ENCODE data around the gene SLC15A4. TPM values are rescaled to one million over a fixed set of nuclear protein-coding genes. Genes with fewer than 3 reads are reported as not detected.

Gene SLC15A4
- total RNA-seq, 1 experiment from 2014 or later = 20.6 TPM

DNA sequence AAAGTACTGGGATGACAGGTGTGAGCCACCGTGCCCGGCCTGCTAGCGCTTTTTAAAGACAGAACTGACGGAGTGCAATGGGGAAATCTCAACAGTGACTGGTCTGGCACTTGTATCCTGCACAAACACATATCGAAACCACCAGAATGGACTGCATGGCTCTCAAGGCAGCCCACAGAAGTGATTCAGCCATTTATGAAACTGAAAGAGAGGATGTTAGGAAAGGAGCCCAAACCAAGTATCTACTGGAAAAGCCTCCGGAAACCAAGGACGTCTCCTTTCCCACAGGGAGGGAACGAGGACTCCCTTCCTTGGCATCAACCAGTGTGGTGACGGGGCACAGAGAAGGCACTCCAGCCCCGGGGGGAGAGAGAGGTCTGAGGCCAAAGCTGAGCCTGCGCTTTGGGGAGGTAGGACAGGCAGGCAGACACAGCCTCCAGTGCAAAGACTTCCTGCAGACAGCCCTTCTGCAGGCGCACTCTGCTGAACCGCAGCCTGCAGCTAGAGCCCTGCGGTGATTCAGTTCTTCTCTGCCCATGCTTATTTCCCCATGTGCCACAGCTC is 16.5 kb downstream of the SLC15A4 start:
- no TSS peak for BruUV-seq (replicated peaks)
- Histone ChIP-seq H3K4me2 (ENCODE audit: low read length) (no peak overlapping the region), H3K9me2 (ENCODE audit: insufficient read depth) (no peaks in the 10 kb centered on the region), H3K27ac (ENCODE audit: low read depth, low read length) (no peak overlapping the region), H3K9me3 (ENCODE audit: control insufficient read depth in 1 of 2, insufficient read depth in 1 of 2, low read depth in 1 of 2, low read length in 2 of 2) (no peaks in the 10 kb centered on the region), H4K20me1 (ENCODE audit: insufficient read depth) (no peaks in the 10 kb centered on the region), H3K79me2 (ENCODE audit: insufficient read depth, low read length) (peaks cover 63% of the 10 kb centered on the region), H3K36me3 (ENCODE audit: control insufficient read depth in 1 of 2, insufficient read depth in 2 of 2, low read length in 2 of 2) (peaks cover 4 to 6% of the 10 kb centered on the region in 2 experiments; a peak in 2 of 4 replicates), H3K4me3 (replicated peaks in 1 of 2; ENCODE audit: low read depth in 1 of 2, low read length in 2 of 2) (no peak overlapping the region), H3K9ac (ENCODE audit: low read length) (no peak overlapping the region), H2AFZ (ENCODE audit: low read depth, low read length, poor library complexity, severe bottlenecking) (no peak overlapping the region), H3K27me3 (ENCODE audit: insufficient read depth, low read length) (no peaks in the 10 kb centered on the region), H3K4me1 (ENCODE audit: control insufficient read depth in 1 of 2, insufficient read depth in 2 of 2, low read length in 2 of 2) (no peaks in the 10 kb centered on the region)
- no peak for ATAC-seq
- TF ChIP-seq, protein P1, sequence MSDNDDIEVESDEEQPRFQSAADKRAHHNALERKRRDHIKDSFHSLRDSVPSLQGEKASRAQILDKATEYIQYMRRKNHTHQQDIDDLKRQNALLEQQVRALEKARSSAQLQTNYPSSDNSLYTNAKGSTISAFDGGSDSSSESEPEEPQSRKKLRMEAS (IDR thresholded peaks at IDR 0.05) = no peak
- TF ChIP-seq, protein P2, sequence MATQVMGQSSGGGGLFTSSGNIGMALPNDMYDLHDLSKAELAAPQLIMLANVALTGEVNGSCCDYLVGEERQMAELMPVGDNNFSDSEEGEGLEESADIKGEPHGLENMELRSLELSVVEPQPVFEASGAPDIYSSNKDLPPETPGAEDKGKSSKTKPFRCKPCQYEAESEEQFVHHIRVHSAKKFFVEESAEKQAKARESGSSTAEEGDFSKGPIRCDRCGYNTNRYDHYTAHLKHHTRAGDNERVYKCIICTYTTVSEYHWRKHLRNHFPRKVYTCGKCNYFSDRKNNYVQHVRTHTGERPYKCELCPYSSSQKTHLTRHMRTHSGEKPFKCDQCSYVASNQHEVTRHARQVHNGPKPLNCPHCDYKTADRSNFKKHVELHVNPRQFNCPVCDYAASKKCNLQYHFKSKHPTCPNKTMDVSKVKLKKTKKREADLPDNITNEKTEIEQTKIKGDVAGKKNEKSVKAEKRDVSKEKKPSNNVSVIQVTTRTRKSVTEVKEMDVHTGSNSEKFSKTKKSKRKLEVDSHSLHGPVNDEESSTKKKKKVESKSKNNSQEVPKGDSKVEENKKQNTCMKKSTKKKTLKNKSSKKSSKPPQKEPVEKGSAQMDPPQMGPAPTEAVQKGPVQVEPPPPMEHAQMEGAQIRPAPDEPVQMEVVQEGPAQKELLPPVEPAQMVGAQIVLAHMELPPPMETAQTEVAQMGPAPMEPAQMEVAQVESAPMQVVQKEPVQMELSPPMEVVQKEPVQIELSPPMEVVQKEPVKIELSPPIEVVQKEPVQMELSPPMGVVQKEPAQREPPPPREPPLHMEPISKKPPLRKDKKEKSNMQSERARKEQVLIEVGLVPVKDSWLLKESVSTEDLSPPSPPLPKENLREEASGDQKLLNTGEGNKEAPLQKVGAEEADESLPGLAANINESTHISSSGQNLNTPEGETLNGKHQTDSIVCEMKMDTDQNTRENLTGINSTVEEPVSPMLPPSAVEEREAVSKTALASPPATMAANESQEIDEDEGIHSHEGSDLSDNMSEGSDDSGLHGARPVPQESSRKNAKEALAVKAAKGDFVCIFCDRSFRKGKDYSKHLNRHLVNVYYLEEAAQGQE (IDR thresholded peaks at IDR 0.05; ENCODE audit: low read depth) = no peak
- TF ChIP-seq, protein P3, sequence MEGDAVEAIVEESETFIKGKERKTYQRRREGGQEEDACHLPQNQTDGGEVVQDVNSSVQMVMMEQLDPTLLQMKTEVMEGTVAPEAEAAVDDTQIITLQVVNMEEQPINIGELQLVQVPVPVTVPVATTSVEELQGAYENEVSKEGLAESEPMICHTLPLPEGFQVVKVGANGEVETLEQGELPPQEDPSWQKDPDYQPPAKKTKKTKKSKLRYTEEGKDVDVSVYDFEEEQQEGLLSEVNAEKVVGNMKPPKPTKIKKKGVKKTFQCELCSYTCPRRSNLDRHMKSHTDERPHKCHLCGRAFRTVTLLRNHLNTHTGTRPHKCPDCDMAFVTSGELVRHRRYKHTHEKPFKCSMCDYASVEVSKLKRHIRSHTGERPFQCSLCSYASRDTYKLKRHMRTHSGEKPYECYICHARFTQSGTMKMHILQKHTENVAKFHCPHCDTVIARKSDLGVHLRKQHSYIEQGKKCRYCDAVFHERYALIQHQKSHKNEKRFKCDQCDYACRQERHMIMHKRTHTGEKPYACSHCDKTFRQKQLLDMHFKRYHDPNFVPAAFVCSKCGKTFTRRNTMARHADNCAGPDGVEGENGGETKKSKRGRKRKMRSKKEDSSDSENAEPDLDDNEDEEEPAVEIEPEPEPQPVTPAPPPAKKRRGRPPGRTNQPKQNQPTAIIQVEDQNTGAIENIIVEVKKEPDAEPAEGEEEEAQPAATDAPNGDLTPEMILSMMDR (IDR thresholded peaks at IDR 0.05 in 2 of 3, conservative IDR thresholded peaks at IDR 0.05 in 1 of 3; ENCODE audit: borderline replicate concordance in 1 of 3, insufficient read depth in 1 of 3, low read depth in 2 of 3, low read length in 2 of 3) = no peak
- TF ChIP-seq SP1 (IDR thresholded peaks at IDR 0.05; ENCODE audit: low read depth) = no peak
- no peak for TF ChIP-seq FOSL1 (IDR thresholded peaks at IDR 0.05; ENCODE audit: low read depth)
- TF ChIP-seq ZFX (IDR thresholded peaks at IDR 0.05) = no peak
- TF ChIP-seq ZNF274 (IDR thresholded peaks at IDR 0.05; ENCODE audit: low read depth, low read length) = no peak
- TF ChIP-seq SIN3A (IDR thresholded peaks at IDR 0.05; ENCODE audit: low read depth) = no peak
- TF ChIP-seq, protein P4, sequence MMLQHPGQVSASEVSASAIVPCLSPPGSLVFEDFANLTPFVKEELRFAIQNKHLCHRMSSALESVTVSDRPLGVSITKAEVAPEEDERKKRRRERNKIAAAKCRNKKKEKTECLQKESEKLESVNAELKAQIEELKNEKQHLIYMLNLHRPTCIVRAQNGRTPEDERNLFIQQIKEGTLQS (IDR thresholded peaks at IDR 0.05) = no peak
- TF ChIP-seq SRF (IDR thresholded peaks at IDR 0.05; ENCODE audit: low read depth) = no peak
- TF ChIP-seq POLR2A (IDR thresholded peaks at IDR 0.05; ENCODE audit: borderline replicate concordance, extremely low read depth, insufficient read depth, insufficient read length) = no peak
- no peak for TF ChIP-seq TCF7L2 (IDR thresholded peaks at IDR 0.05; ENCODE audit: borderline replicate concordance, extremely low read depth, insufficient read depth, insufficient read length)
- TF ChIP-seq EGR1 (IDR thresholded peaks at IDR 0.05; ENCODE audit: low read depth) = no peak
- TF ChIP-seq, protein P5, sequence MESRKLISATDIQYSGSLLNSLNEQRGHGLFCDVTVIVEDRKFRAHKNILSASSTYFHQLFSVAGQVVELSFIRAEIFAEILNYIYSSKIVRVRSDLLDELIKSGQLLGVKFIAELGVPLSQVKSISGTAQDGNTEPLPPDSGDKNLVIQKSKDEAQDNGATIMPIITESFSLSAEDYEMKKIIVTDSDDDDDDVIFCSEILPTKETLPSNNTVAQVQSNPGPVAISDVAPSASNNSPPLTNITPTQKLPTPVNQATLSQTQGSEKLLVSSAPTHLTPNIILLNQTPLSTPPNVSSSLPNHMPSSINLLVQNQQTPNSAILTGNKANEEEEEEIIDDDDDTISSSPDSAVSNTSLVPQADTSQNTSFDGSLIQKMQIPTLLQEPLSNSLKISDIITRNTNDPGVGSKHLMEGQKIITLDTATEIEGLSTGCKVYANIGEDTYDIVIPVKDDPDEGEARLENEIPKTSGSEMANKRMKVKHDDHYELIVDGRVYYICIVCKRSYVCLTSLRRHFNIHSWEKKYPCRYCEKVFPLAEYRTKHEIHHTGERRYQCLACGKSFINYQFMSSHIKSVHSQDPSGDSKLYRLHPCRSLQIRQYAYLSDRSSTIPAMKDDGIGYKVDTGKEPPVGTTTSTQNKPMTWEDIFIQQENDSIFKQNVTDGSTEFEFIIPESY (IDR thresholded peaks at IDR 0.05; ENCODE audit: extremely low read depth, insufficient replicate concordance, low read length) = no peak
- TF ChIP-seq JUND (IDR thresholded peaks at IDR 0.05) = no peak
- TF ChIP-seq EZH2phosphoT487 (IDR thresholded peaks at IDR 0.05; ENCODE audit: borderline replicate concordance) = no peak
- TF ChIP-seq POLR2AphosphoS5 (IDR thresholded peaks at IDR 0.05; ENCODE audit: low read depth, low read length) = no peak
- TF ChIP-seq YY1 (IDR thresholded peaks at IDR 0.05; ENCODE audit: extremely low read depth, insufficient replicate concordance, low read depth, low read length) = no peak
- TF ChIP-seq CEBPB (IDR thresholded peaks at IDR 0.05; ENCODE audit: low read depth) = no peak
- no peak for TF ChIP-seq CBX3 (IDR thresholded peaks at IDR 0.05; ENCODE audit: low read depth)
- ChIA-PET POLR2A (no interaction called here), RAD21 (ENCODE audit: low non-redundant PET in 1 of 2, low total read pairs in 2 of 2, uncharacterized antibody in 2 of 2, unreplicated experiment in 2 of 2) (no interaction called here), CTCF (no interaction called here)
- DNase-seq (ENCODE audit: low read depth, low spot score) = no peak
- intact Hi-C loops (cut with micrococcal nuclease) = no loop called here
